Tibial nerve (tissue), 4 donors: ENCODE data around the gene MARCHF3.

Experiments
- CTCF ChIP-seq, 5 experiments: fragments of 200-600 bp in 3 of 5; fragments of 450-650 bp in 2 of 5; sonication (generic) in 3 of 5; IDR thresholded peaks; one replicate each; pipeline ENCODE4 v1.5.1; 2016 to 2019; ENCODE audit warnings: antibody characterized with exemption in 5 of 5, mild to moderate bottlenecking in 3 of 5, moderate library complexity in 2 of 5
- EP300 ChIP-seq, 2 donors: sonication (generic); formaldehyde crosslinking; IDR thresholded peaks; one replicate each; pipeline ENCODE4 v1.6.1; 2017; ENCODE audit warnings: antibody characterized with exemption in 2 of 2, mild to moderate bottlenecking in 1 of 2
- POLR2A ChIP-seq, 2 donors: fragments of 450-650 bp; IDR thresholded peaks; one replicate each; pipeline ENCODE4 v1.6.1; 2017; ENCODE audit warnings: antibody characterized with exemption in 2 of 2, mild to moderate bottlenecking in 2 of 2, moderate library complexity in 2 of 2

GRCh38 chr5:126961702-126962101 lies 68.7 kb downstream of the MARCHF3 start:
- TF ChIP-seq CTCF (IDR thresholded peaks at IDR 0.05) (no peak), POLR2A (IDR thresholded peaks at IDR 0.05) (no peak), EP300 (IDR thresholded peaks at IDR 0.05) (no peak)
